Nephron progenitor cell (in vitro differentiated cells): ENCODE measurements around the gene XKR7.

ENCODE experiments used
- DNase-seq: peaks from one replicate; pipeline ENCODE4 v3.0.0; 2021
- H3K27ac Mint-ChIP-seq: 2 replicates; pipeline ENCODE4 v1.8.0; 2021; ENCODE audit warnings: mild to moderate bottlenecking, moderate library complexity, mixed read lengths
- H3K27me3 Mint-ChIP-seq: 2 replicates; pipeline ENCODE4 v1.8.0; 2021; ENCODE audit warnings: mild to moderate bottlenecking, low read depth, mixed read lengths; ENCODE audit not compliant: poor library complexity
- H3K36me3 Mint-ChIP-seq: 2 replicates; pipeline ENCODE4 v1.8.0; 2021; ENCODE audit warnings: low read depth, mixed read lengths
- H3K4me1 Mint-ChIP-seq: 2 replicates; pipeline ENCODE4 v1.8.0; 2021; ENCODE audit warnings: mixed read lengths
- H3K4me3 Mint-ChIP-seq: 2 replicates; pipeline ENCODE4 v1.8.0; 2021; ENCODE audit warnings: mild to moderate bottlenecking, moderate library complexity, mixed read lengths
- H3K9me3 Mint-ChIP-seq: 2 replicates; pipeline ENCODE4 v1.8.0; 2021; ENCODE audit warnings: mild to moderate bottlenecking, moderate library complexity, mixed read lengths
- TF ChIP-seq, protein P1 (sequence below): fragments of 200-600 bp; sonication (generic); IDR thresholded peaks from 2 replicates; pipeline ENCODE4 v1.5.0; 2021; ENCODE audit warnings: antibody characterized with exemption

XKR7 gene

DNA sequence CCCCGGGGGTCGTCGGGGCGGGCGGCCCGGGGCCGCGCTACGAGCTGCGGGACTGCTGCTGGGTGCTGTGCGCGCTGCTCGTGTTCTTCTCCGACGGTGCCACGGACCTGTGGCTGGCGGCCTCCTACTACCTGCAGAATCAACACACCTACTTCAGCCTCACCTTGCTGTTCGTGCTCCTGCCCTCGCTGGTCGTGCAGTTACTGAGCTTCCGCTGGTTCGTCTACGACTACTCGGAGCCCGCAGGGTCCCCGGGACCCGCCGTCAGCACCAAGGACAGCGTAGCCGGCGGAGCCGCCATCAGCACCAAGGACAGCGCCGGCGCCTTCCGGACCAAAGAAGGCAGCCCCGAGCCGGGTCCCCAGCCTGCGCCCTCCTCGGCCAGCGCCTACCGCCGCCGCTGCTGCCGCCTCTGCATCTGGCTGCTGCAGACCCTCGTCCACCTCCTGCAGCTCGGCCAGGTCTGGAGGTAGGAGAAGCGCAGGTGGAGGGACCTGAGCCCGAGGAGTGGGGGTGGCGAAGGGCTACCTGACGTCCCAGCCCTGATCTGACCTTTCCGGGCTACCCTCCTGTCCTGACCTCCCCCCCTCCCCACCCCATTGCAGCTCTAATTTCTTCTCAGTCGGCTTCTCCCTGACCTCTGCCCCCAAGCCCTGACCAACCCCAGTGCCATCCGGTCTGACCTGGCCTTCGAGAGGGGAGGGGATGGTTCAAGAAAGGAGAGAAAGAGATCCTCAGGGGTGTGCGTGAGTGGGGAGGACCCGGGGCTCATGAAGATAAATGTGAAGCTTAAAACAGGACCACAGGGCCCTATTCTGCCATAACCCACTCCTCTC, 558 bp downstream of the XKR7 start:
- Mint-ChIP-seq H3K27ac (no peak overlapping the region), H3K4me3 (peak overlapping the region; percentile 92), H3K4me1 (peaks cover 82% of the 10 kb centered on the region), H3K27me3 (peaks cover 23% of the 10 kb centered on the region), H3K36me3 (no peaks in the 10 kb centered on the region), H3K9me3 (no peaks in the 10 kb centered on the region)
- peak; percentile 98 for DNase-seq
- TF ChIP-seq, protein P1, sequence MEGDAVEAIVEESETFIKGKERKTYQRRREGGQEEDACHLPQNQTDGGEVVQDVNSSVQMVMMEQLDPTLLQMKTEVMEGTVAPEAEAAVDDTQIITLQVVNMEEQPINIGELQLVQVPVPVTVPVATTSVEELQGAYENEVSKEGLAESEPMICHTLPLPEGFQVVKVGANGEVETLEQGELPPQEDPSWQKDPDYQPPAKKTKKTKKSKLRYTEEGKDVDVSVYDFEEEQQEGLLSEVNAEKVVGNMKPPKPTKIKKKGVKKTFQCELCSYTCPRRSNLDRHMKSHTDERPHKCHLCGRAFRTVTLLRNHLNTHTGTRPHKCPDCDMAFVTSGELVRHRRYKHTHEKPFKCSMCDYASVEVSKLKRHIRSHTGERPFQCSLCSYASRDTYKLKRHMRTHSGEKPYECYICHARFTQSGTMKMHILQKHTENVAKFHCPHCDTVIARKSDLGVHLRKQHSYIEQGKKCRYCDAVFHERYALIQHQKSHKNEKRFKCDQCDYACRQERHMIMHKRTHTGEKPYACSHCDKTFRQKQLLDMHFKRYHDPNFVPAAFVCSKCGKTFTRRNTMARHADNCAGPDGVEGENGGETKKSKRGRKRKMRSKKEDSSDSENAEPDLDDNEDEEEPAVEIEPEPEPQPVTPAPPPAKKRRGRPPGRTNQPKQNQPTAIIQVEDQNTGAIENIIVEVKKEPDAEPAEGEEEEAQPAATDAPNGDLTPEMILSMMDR, result no peak

DNA sequence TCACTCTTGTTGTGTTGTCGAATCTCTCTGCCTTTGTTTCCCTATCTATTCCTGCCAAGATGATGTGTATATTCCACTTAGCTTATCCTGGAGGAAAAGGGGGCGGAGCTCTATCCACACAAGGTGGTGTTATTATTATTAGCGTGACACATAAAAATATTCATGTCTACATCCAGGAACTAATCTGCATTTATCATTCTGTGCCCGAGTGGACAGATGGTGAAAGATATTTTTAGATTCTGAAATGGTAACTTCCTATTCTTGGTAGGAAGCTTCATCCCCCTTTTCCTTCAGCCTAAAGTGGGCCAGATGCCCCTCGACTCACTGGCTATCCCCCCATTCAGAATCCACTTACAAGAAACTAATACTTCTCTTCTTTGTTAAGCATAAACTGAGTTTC, 2.0 kb downstream of the XKR7 start:
- Mint-ChIP-seq H3K4me3 (peak overlapping the region; percentile 92), H3K9me3 (no peaks in the 10 kb centered on the region), H3K27ac (no peak overlapping the region), H3K27me3 (peaks cover 19% of the 10 kb centered on the region), H3K4me1 (peaks cover 88% of the 10 kb centered on the region), H3K36me3 (no peaks in the 10 kb centered on the region)
- DNase-seq, result no peak
- TF ChIP-seq, protein P1, result no peak

DNA sequence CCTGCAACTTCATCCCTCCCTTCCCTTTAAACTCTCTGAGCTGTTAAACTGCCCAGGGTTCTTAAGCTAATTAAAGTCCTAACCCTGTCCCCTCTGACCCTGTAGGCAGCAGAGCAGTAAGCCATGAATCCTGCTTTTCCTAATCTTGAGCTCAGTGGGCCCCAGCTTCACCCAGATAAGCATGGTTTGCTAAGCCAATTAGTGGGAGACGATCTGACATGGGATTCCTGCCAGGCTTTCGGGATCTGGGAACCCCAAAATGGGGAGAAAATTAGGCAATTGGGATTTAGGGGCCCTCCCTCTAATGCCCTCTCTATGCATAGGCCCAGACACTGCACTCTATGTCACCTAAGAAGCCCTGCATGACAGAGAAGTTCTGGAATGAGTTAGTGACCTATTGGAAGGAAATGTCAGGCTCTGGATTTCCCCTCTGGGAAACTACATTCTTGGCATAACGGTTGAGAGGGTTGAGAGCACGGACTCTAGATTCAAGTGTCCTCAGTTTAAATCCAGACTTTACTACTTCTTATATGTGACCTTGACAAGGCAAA, 4.6 kb downstream of the XKR7 start:
- H3K4me3 Mint-ChIP-seq, result peak overlapping the region; percentile 77
- peaks cover 89% of the 10 kb centered on the region for H3K4me1 Mint-ChIP-seq
- TF ChIP-seq, protein P1, result no peak
- H3K36me3 Mint-ChIP-seq, result no peaks in the 10 kb centered on the region
- DNase-seq, result peak; percentile 30
- peak overlapping the region; percentile 97 for H3K27ac Mint-ChIP-seq
- peaks cover 11% of the 10 kb centered on the region for H3K27me3 Mint-ChIP-seq
- H3K9me3 Mint-ChIP-seq, result no peaks in the 10 kb centered on the region

DNA sequence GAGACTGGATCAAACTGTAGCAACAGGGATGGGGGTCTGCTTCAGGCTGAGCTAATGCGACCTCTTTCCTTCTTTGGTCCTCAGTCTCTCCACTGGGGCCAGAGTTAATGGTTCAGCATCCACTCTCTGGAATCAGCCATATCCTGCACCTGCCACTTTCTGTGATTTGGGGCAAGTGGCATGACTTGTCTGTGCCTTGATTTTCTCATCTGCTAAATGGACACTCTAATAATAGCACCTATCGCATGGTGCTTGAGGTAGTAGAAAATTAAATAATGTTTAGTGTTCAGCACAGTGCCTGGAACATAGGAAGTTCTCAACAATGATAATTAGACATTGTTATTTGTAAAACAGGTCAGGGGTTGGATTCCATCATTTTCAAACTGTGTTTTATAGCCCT, 6.3 kb downstream of the XKR7 start:
- DNase-seq, result no peak
- no peak overlapping the region for H3K27ac Mint-ChIP-seq
- no peak overlapping the region for H3K4me3 Mint-ChIP-seq
- TF ChIP-seq, protein P1, result no peak
- H3K9me3 Mint-ChIP-seq, result no peaks in the 10 kb centered on the region
- H3K36me3 Mint-ChIP-seq, result no peaks in the 10 kb centered on the region
- H3K4me1 Mint-ChIP-seq, result peaks cover 80% of the 10 kb centered on the region
- peaks cover 7% of the 10 kb centered on the region for H3K27me3 Mint-ChIP-seq

DNA sequence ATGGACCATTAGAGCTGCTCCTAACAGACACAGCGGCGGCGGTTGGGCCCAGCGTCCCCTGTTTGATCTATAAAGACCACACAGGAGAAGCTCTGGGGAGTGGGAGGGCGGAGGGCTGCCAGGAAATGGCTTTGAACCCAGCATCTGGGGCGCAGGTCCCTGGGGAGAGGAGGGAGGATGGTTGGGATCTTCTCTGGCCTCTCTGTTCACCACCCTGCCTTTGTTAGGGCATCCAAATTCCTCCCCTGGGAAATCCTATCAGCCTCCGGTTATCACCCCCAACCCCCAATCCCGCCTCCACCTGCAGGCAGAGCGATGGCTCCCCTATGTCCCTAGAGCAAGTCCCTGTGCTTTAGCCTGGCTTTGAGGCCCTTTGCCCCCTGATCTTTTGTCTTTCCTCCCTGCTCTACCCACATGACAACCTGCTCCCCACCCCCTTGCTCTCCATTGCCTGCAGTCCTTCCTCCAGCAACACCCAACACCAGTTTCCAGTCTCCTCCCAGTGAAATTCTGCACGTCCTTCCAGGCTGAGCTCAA, 7.1 kb downstream of the XKR7 start:
- Mint-ChIP-seq H3K4me1 (peaks cover 80% of the 10 kb centered on the region), H3K36me3 (no peaks in the 10 kb centered on the region), H3K27ac (peak overlapping the region; percentile 80), H3K27me3 (peaks cover 3% of the 10 kb centered on the region), H3K4me3 (peak overlapping the region; percentile 60), H3K9me3 (no peaks in the 10 kb centered on the region)
- peak; percentile 66 for DNase-seq
- TF ChIP-seq, protein P1, result no peak
